GM21526 (cell line): ENCODE measurements around the gene LUZP2.

Experiments
- ATAC-seq: cut with Tn5 transposase; IDR thresholded peaks from one replicate; pipeline ENCODE4 v1.9.1; 2021; ENCODE audit warnings: moderate library complexity; ENCODE audit not compliant: unreplicated experiment, low FRiP score

The LUZP2 gene

DNA sequence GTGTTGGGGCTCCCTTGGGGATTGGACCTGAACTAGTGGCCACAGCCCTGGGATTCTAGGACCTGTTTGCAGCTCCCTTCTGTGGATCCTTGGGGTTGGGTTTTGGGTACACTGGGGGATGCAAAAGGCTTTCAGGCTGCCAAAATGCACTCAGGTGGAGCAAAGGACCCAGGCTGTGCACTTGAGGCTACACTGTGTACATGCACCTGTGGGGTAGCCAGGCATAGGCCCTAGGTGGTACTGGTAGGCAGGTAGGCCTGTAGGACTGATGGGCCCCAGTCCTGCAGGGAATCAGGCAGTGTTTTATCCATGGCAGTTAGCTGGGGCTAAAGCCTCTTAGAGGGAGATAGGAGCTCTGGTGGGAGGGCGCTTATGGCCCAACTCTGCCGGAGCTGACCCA is 542.3 kb downstream of the LUZP2 start:
- ATAC-seq, result no peak

DNA sequence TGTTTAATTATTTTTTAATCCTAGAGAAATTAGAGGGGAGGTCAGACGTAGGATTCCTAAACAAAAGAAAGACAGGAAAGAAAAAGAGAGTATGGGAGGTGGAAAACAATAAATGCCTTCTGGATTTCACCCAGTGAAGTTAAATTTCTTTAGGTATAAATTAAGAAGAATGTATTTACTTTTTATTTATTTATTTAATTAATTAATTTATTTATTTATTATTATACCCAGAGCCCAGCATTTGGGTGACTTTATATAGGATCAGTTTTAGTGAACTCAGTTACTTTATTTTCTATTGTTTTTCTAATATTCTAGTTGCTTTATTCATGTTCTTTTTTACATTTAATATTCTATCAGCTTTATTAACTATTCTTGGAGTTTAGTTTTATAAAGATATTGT is 551.8 kb downstream of the LUZP2 start:
- ATAC-seq, result no peak

DNA sequence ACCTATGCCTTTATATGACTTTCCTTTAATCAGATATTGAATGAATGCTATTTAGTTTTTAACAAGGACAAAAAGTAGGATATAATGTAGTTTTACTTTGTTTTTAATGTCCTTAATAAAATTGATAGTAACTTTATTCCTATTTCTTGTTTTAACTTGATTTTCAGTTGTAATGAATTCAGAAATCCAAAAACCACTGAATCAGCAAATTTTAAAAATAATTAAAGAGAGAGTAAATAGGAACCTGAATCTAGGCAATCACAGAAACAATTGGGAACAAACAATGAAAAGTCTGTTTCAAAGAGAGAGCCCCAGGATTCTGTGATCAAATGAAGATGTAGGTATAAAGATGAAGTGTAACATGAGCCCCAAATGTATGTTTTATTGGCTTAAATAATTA is 556.0 kb downstream of the LUZP2 start:
- ATAC-seq, result no peak

DNA sequence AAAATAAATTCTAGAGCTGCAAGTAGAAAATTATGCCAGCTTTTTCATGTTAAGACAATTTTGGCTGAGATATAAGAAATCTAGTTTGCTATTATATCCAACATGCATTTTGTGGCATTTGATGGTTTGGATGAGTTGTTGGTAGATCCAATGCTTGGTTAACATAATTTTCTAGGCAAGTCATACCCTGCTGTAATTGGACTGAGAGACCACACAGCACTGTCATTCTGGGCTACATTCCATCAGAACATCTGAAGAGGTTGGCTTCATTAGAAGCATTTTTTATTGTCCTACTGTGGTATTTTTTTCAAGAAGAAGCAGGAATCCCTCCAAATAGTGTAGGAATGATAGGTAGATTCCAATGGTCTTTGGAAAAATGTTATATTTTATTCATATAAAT is 561.0 kb downstream of the LUZP2 start:
- no peak for ATAC-seq

DNA sequence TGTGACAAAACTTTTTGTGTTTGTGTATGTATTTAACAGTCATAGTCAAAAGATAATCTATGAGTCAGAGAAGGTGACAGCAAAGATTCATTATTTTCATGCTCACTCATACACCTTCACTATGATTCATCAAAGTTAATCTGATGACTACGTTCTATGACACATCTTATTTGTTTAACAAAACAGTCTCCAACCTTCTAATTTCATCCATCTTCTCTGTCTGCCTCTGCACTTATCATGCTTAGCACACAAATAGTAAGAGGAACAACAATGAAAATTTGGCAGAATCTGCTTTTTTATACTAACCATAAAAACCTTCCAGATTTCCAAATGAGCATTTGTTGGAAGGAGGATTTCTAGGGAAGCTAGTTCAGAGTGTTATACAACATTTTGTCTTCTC is 568.9 kb downstream of the LUZP2 start:
- ATAC-seq, result no peak

DNA sequence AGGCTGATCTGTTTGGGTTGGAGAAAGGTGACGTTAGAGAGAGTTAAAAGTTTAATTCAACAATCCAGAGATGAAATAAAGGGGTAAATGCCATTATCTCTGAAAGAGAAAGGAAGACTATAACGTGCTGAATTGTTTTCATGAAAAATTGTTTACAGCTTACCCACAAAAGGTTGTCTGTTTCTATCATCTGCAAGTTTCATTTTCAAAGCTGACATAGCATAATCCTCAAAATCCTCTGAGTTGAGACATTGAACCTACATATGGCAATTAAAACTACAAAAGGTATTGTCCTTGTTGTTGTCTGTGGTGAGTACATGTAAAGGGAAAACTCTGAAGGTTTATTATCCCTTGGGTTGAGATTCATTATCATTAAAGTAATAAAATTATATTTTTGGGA is 569.9 kb downstream of the LUZP2 start:
- ATAC-seq, result no peak

DNA sequence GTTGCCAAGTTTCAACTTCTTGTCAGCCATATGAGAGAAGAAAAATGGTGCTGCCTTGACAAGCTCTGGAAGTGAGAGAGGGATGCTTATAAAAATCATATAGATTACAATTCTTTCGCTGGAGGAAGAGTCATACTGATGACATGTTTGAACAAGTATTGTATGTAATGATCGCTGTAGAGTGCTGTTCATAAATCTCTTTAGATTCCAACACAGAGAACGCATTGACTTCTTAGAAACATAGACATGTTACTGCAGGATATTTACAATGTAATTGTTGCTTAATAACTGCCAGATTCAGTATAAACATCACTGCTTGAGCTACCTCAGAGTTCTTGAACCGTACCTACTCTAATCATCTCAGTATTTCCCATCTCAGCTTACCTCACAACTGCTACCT is 571.6 kb downstream of the LUZP2 start:
- no peak for ATAC-seq

DNA sequence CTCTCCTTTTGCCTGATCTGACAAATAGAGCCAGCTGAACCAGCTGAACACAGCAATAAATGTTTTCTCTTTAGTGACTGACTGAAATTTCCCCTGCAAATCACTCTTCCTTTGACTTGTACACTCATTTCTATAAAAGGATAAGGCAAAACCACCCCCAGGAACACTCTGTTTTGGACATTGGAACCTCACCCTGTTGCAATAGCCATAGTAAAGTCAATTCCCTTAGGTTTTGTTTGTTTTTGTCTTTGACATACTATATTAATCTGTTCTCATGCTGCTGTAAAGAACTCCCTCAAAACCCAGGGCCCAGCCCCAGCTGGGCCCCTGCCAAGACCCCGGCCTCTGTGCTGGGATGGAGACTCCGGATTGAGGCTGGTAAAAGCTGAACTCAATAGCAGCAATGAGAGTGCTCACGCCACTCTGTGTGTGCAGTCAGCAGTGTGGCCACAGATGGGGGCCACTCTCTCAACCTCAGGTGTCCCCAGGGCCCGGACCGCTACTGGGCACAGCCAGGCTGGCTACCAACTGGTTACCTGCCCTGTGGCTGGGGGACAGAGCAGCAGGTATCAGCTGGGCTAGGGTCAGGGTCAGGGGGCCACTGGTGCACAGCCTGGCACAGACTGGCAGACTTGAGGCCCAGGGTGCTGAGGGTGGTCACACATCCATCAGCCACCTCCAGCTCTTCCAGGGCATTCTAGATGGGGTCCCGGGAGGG is 597.4 kb downstream of the LUZP2 start:
- no peak for ATAC-seq

DNA sequence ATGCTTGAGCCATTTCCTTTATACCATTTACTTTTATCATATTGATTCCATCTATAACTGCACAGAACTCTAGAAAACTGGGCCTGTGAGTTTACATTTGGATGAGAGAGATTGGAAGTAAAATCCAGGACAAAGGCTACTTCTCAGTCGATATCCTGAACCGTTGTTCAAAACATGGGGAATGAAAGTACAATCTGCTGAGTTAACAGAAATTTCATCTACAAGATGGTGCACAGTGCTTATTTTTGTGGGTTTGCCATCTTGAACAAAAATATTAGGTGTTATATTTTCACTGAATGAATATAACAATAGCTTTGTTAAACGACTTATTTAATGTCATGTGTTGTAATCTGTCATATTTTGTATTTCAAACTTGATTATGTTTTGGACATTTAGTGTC is 622.6 kb downstream of the LUZP2 start:
- no peak for ATAC-seq
